Left colon (tissue), 2 donors: ENCODE data around the gene SNAI3. TPM values are rescaled to one million over a fixed set of nuclear protein-coding genes. Genes with fewer than 3 reads are reported as not detected.

ENCODE experiments used
- ATAC-seq: fragments of 200-7000 bp; cut with Tn5 transposase; one replicate; pipeline ENCODE4 v1.9.1; 2020; ENCODE audit warnings: mild to moderate bottlenecking, moderate library complexity
- DNase-seq, 2 donors: peaks; one replicate each; pipeline ENCODE4 v3.0.0-alpha.2; 2020
- intact Hi-C, 2 donors: fragments of 100-400 bp; cut with DNase I in 1 of 2; cut with micrococcal nuclease in 1 of 2; formaldehyde crosslinking; loops; one replicate each; pipeline versions ENCODE4 v1.11.2 to v1.14.0; 2022; cut with DNase I, micrococcal nuclease
- microRNA-seq, 2 donors: library from miRNA; unstranded; fragments of <30 nt; microRNA quantifications; one replicate each; pipeline versions ENCODE4 v1.1.0 to v1.2.0, GENCODE V29; 2020
- total RNA-seq, 2 donors: library from RNA; stranded (reverse); fragmentation: NEBNext Ultra II Directional; extraction: Animal tissue kit (Norgen Biotek cat#: 25700); gene quantifications; one replicate each; pipeline ENCODE4 v1.2.1, GENCODE V29; 2021
- donor health status: DM: no; HTN: no; CAD: no.
- donor health status: DM: yes; HTN: yes; CAD: no.

SNAI3 gene
- total RNA-seq, 2 donors from 2014 or later, result 0.15 to 0.92 TPM

GRCh38 chr16:88631384-88631783 lies 54.9 kb downstream of the SNAI3 start:
- DNase-seq, result no peak
- ATAC-seq, result no peak
- intact Hi-C loops, result no loop called here

GRCh38 chr16:88630941-88631340 lies 55.4 kb downstream of the SNAI3 start:
- intact Hi-C loops, result no loop called here
- DNase-seq, result no peak
- ATAC-seq, result no peak

DNA sequence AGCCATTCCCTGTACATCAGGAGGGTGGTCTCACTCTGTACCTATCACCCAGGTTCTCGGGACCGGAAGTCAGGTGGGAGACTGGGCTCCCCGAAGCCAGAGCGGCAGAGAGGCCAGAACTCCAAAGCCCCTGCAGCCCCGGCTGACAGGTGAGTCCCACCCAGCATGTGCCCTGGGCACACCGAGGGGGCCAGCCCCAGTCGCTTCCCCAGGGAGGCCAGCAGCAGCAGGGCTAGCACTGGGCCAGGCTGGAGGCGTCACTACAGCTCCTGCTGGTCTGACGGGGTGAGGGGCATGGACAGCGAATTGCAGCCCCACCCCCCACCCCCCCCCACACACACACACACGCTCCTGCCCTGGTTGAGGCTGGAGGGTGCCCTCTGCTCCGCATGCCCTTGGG lies 55.9 kb downstream of the SNAI3 start:
- no peak for DNase-seq
- intact Hi-C loops, result no loop called here
- ATAC-seq, result no peak

DNA sequence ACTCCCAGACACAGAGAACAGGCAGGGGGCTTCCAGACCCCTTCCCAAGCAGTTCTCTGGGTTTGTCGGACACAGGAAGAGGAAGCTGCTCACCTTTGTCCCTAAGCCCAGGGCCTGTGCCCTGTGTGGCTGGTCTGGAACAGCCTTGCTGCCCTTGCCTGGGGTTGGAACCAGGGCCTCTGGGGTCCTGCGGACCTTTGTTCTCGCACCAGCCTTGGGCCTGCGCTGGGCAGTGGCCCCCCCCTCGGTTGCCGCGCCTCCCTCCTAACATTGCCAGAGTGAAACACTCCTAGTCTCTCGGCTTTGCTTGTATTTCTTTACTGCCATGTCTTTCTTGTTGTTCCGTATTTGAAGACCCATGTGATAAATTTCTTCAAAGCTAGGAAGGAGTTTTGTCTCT lies 56.5 kb downstream of the SNAI3 start:
- intact Hi-C loops, result no loop called here
- DNase-seq, result no peak
- ATAC-seq, result no peak

- intact Hi-C loops, result no loop called here
- DNase-seq (no peak), ATAC-seq (peak; percentile 17)
Observed at GRCh38 chr16:88628512-88628974, 57.8 kb downstream of the SNAI3 start.

Small RNAs within 50 kb of the gene (microRNA-seq; reads per million reads assigned to microRNA genes)
- 0 to 0.53 reads per million in 2 donors for gene MIR4722

Other genes with a start within 250 kb of the SNAI3 start
- gene ZFPM1, start 233.2 kb downstream of the SNAI3 start, total RNA-seq, result 10 to 100 TPM in 1 of 2 donors, 1 to 10 TPM in 1; 8.0 to 11.3 TPM
- 10 to 100 TPM; 32.6 to 43.7 TPM for gene ZC3H18, start 116.1 kb downstream of the SNAI3 start, total RNA-seq
- not detected for gene IL17C, start 47.9 kb downstream of the SNAI3 start, total RNA-seq
- gene CYBA, start 35.5 kb downstream of the SNAI3 start, total RNA-seq, result 100 to 1,000 TPM; 277 to 382 TPM
- 100 to 1,000 TPM in 1 of 2 donors, 10 to 100 TPM in 1; 74.3 to 191 TPM for gene MVD, start 23.4 kb downstream of the SNAI3 start, total RNA-seq
- 10 to 100 TPM; 11.4 to 12.0 TPM for gene RNF166, start 19.9 kb upstream of the SNAI3 start, total RNA-seq
- 10 to 100 TPM in 1 of 2 donors, 1 to 10 TPM in 1; 9.8 to 15.0 TPM for gene CTU2, start 20.0 kb upstream of the SNAI3 start, total RNA-seq
- gene PIEZO1, start 98.7 kb upstream of the SNAI3 start, total RNA-seq, result 100 to 1,000 TPM; 118 to 146 TPM
- gene CDT1, start 117.3 kb upstream of the SNAI3 start, total RNA-seq, result 10 to 100 TPM in 1 of 2 donors, 1 to 10 TPM in 1; 6.8 to 14.8 TPM
- gene APRT, start 125.4 kb upstream of the SNAI3 start, total RNA-seq, result 100 to 1,000 TPM; 112 to 199 TPM
- 10 to 100 TPM; 39.1 to 43.5 TPM for gene GALNS, start 170.4 kb upstream of the SNAI3 start, total RNA-seq
- gene TRAPPC2L, start 170.6 kb upstream of the SNAI3 start, total RNA-seq, result 10 to 100 TPM; 37.0 to 44.4 TPM
- not detected for gene PABPN1L, start 180.2 kb upstream of the SNAI3 start, total RNA-seq